ENCODE measurements around the gene STAG3.

Gene STAG3

DNA sequence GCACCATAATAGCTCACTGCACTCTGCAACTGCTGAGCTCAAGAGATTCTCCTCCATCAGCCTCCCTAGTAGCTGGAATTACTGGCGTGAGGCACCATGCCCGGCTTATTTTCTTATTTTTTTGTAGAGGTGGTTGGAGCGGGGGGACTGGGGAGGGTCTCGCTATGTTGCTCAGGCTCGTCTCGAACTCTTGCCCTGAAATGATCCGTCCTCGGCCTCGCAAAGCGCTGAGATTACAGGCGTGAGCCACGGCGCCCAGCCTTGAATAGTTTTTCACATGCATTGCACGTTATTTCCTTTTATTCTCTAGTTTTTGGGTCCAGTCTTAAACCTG, 29.5 kb upstream of the STAG3 start:
- Histone ChIP-seq H3K4me3 (ENCODE audit: low read length in 2 of 2) (peak overlapping the region in 1 of 2 donors; percentile 33), H2AFZ (ENCODE audit: low read length) (peak overlapping the region; percentile 87), H3K9ac (ENCODE audit: low read depth, low read length, poor library complexity) (peak overlapping the region; percentile 39), H2AK5ac (ENCODE audit: low read depth, low read length) (no peak overlapping the region), H2BK120ac (ENCODE audit: low read depth, low read length) (no peak overlapping the region), H2BK12ac (ENCODE audit: low read length) (no peak overlapping the region), H3K27ac (replicated peaks; ENCODE audit: low read length) (peak overlapping the region; percentile 47), H3K36me3 (replicated peaks in 1 of 2; ENCODE audit: control insufficient read depth in 2 of 2, insufficient read depth in 2 of 2, low read length in 2 of 2) (peaks cover 0 to 22% of the 10 kb centered on the region in 2 donors), H3K14ac (ENCODE audit: low read length) (no peak overlapping the region), H4K8ac (ENCODE audit: low read depth, low read length) (no peak overlapping the region), H3K9me3 (replicated peaks in 1 of 2; ENCODE audit: control insufficient read depth in 2 of 2, insufficient read depth in 1 of 2, low read depth in 1 of 2, low read length in 2 of 2) (no peaks in the 10 kb centered on the region), H3K4me2 (ENCODE audit: insufficient read depth, low read length, poor library complexity, severe bottlenecking) (peak overlapping the region; percentile 47), H2BK15ac (ENCODE audit: low read length) (no peak overlapping the region), H3K4me1 (ENCODE audit: control insufficient read depth in 2 of 2, insufficient read depth in 1 of 2, low read depth in 1 of 2, low read length in 2 of 2) (peaks cover 0 to 9% of the 10 kb centered on the region in 2 donors), H3K79me1 (ENCODE audit: low read depth, low read length) (peaks cover 4% of the 10 kb centered on the region), H3K4ac (ENCODE audit: low read length) (no peak overlapping the region), H3K18ac (ENCODE audit: low read length) (peak overlapping the region; percentile 72), H2BK5ac (ENCODE audit: low read length) (peak overlapping the region; percentile 16), H3K27me3 (ENCODE audit: control insufficient read depth in 3 of 3, insufficient read depth in 3 of 3, low read depth in 1 of 3, low read length in 3 of 3) (no peaks in the 10 kb centered on the region), H4K91ac (ENCODE audit: low read depth, low read length, poor library complexity) (no peak overlapping the region), H3K23ac (ENCODE audit: low read depth, low read length, poor library complexity) (no peak overlapping the region)
- DNase-seq (ENCODE audit: low spot score) = no peak
- no CpG with 5 or more reads among the region's 14 CpGs for WGBS, 2 donors (ENCODE audit: extremely low coverage in 2 of 2, insufficient read length in 2 of 2, insufficient replicate concordance in 1 of 2)

DNA sequence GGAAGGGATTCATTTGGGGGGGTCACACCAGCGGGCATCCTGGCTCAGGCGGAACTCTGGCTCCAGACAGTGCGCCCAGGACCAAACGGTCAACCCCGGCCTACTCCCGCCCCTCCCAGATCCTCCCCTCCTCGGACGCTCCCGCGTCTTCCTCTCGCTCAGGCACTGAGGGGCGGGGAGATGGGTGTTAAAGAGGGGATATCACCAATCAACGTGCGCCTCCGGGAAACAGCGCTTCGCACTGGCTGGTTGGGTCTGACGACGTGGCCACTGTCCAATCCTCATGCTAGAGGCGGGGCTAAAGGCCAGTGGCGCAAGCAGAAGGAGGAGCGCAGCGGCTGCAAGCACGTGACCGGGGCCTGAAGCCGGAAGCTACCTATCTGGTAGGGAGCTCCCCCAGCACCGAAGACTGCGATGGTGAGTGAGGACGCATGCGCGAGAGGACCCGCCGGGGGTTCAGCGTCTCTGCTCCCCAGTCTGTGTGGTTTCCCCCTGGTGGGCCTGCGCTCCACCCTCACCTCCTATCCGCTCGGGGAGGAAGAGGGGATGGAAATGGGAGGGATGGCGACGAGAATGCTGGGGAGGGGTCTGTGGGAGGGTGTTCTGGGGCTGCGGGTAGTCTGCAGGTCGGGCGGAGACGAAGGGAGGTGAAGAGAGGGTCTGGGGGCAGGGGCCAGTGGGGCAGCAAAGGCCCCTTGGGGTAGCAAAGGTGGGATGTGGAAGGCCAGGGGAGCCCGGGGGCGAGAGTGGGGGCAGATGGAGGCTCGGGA, 29.0 kb upstream of the STAG3 start, which contains the start of gene LAMTOR4:
Gene LAMTOR4 (plus strand): TSS at position 360 of the 770 bp plus-strand sequence. CDS start 55 bp downstream, at position 415.
- peak within 1 kb of the TSS; percentile 82 to 96 for H3K4me3 ChIP-seq (ENCODE audit: low read length in 2 of 2)
- H4K8ac ChIP-seq (ENCODE audit: low read depth, low read length) = peak within 1 kb of the TSS; percentile 70
- peak within 1 kb of the TSS; percentile 87 for H3K9ac ChIP-seq (ENCODE audit: low read depth, low read length, poor library complexity)
- peak within 1 kb of the TSS; percentile 90 for H2AFZ ChIP-seq (ENCODE audit: low read length)
- peak within 1 kb of the TSS; percentile 47 for H3K27ac ChIP-seq (replicated peaks; ENCODE audit: low read length)
- H2AK5ac ChIP-seq (ENCODE audit: low read depth, low read length) = peak within 1 kb of the TSS; percentile 35
- peaks cover 3 to 28% of the 10 kb centered on the region in 2 donors for H3K36me3 ChIP-seq (replicated peaks in 1 of 2; ENCODE audit: control insufficient read depth in 2 of 2, insufficient read depth in 2 of 2, low read length in 2 of 2)
- no peak within 1 kb of the TSS for H2BK12ac ChIP-seq (ENCODE audit: low read length)
- H3K9me3 ChIP-seq (replicated peaks in 1 of 2; ENCODE audit: control insufficient read depth in 2 of 2, insufficient read depth in 1 of 2, low read depth in 1 of 2, low read length in 2 of 2) = no peaks in the 10 kb centered on the region
- WGBS, 2 donors (ENCODE audit: extremely low coverage in 2 of 2, insufficient read length in 2 of 2, insufficient replicate concordance in 1 of 2) = no CpG with 5 or more reads among the region's 46 CpGs
- DNase-seq (ENCODE audit: low spot score) = peak; percentile 96
- peaks cover 4% of the 10 kb centered on the region for H3K79me1 ChIP-seq (ENCODE audit: low read depth, low read length)
- no peak within 1 kb of the TSS for H2BK15ac ChIP-seq (ENCODE audit: low read length)
- H3K23ac ChIP-seq (ENCODE audit: low read depth, low read length, poor library complexity) = peak within 1 kb of the TSS; percentile 50
- peak within 1 kb of the TSS; percentile 88 for H2BK5ac ChIP-seq (ENCODE audit: low read length)
- peak within 1 kb of the TSS; percentile 39 for H3K14ac ChIP-seq (ENCODE audit: low read length)
- H3K27me3 ChIP-seq (ENCODE audit: control insufficient read depth in 3 of 3, insufficient read depth in 3 of 3, low read depth in 1 of 3, low read length in 3 of 3) = no peaks in the 10 kb centered on the region
- no peak within 1 kb of the TSS for H2BK120ac ChIP-seq (ENCODE audit: low read depth, low read length)
- no peak within 1 kb of the TSS for H3K4ac ChIP-seq (ENCODE audit: low read length)
- H3K4me2 ChIP-seq (ENCODE audit: insufficient read depth, low read length, poor library complexity, severe bottlenecking) = peak within 1 kb of the TSS; percentile 89
- H4K91ac ChIP-seq (ENCODE audit: low read depth, low read length, poor library complexity) = no peak within 1 kb of the TSS
- peaks cover 0 to 9% of the 10 kb centered on the region in 2 donors for H3K4me1 ChIP-seq (ENCODE audit: control insufficient read depth in 2 of 2, insufficient read depth in 1 of 2, low read depth in 1 of 2, low read length in 2 of 2)
- peak within 1 kb of the TSS; percentile 91 for H3K18ac ChIP-seq (ENCODE audit: low read length)

DNA sequence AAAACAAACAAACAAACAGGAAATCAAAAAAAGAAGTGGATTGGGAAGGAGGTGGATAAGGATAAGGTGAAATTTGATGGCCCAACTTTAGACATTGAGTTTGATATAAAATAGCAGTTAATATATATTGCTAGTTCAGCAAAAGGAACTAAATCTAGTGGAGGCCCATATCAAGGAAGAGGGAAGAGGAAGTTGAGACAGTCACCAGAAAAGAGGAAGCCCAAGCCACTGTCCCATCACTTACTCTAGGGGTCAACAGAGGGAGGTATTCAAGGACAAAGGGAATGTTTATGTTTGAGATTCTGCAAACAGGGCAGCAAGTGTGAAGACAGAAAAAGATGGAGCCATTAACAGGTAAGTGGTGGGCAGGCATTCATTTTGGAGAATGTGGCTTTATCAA, 25.3 kb upstream of the STAG3 start:
- no peaks in the 10 kb centered on the region for H3K9me3 ChIP-seq (replicated peaks in 1 of 2; ENCODE audit: control insufficient read depth in 2 of 2, insufficient read depth in 1 of 2, low read depth in 1 of 2, low read length in 2 of 2)
- peaks cover 9% of the 10 kb centered on the region for H3K79me1 ChIP-seq (ENCODE audit: low read depth, low read length)
- H3K36me3 ChIP-seq (replicated peaks in 1 of 2; ENCODE audit: control insufficient read depth in 2 of 2, insufficient read depth in 2 of 2, low read length in 2 of 2) = peaks cover 24 to 64% of the 10 kb centered on the region in 2 donors
- H2BK12ac ChIP-seq (ENCODE audit: low read length) = no peak overlapping the region
- no peak overlapping the region for H2AFZ ChIP-seq (ENCODE audit: low read length)
- H3K4ac ChIP-seq (ENCODE audit: low read length) = no peak overlapping the region
- H3K4me3 ChIP-seq (ENCODE audit: low read length in 2 of 2) = no peak overlapping the region
- H3K14ac ChIP-seq (ENCODE audit: low read length) = no peak overlapping the region
- no peaks in the 10 kb centered on the region for H3K27me3 ChIP-seq (ENCODE audit: control insufficient read depth in 3 of 3, insufficient read depth in 3 of 3, low read depth in 1 of 3, low read length in 3 of 3)
- H2AK5ac ChIP-seq (ENCODE audit: low read depth, low read length) = no peak overlapping the region
- H4K8ac ChIP-seq (ENCODE audit: low read depth, low read length) = no peak overlapping the region
- H2BK5ac ChIP-seq (ENCODE audit: low read length) = no peak overlapping the region
- peaks cover under 1 to 16% of the 10 kb centered on the region in 2 donors for H3K4me1 ChIP-seq (ENCODE audit: control insufficient read depth in 2 of 2, insufficient read depth in 1 of 2, low read depth in 1 of 2, low read length in 2 of 2)
- H4K91ac ChIP-seq (ENCODE audit: low read depth, low read length, poor library complexity) = no peak overlapping the region
- H3K4me2 ChIP-seq (ENCODE audit: insufficient read depth, low read length, poor library complexity, severe bottlenecking) = no peak overlapping the region
- no peak overlapping the region for H2BK120ac ChIP-seq (ENCODE audit: low read depth, low read length)
- no peak overlapping the region for H3K18ac ChIP-seq (ENCODE audit: low read length)
- no peak overlapping the region for H3K23ac ChIP-seq (ENCODE audit: low read depth, low read length, poor library complexity)
- no peak overlapping the region for H3K9ac ChIP-seq (ENCODE audit: low read depth, low read length, poor library complexity)
- H2BK15ac ChIP-seq (ENCODE audit: low read length) = no peak overlapping the region
- H3K27ac ChIP-seq (replicated peaks; ENCODE audit: low read length) = no peak overlapping the region
- DNase-seq (ENCODE audit: low spot score) = no peak

DNA sequence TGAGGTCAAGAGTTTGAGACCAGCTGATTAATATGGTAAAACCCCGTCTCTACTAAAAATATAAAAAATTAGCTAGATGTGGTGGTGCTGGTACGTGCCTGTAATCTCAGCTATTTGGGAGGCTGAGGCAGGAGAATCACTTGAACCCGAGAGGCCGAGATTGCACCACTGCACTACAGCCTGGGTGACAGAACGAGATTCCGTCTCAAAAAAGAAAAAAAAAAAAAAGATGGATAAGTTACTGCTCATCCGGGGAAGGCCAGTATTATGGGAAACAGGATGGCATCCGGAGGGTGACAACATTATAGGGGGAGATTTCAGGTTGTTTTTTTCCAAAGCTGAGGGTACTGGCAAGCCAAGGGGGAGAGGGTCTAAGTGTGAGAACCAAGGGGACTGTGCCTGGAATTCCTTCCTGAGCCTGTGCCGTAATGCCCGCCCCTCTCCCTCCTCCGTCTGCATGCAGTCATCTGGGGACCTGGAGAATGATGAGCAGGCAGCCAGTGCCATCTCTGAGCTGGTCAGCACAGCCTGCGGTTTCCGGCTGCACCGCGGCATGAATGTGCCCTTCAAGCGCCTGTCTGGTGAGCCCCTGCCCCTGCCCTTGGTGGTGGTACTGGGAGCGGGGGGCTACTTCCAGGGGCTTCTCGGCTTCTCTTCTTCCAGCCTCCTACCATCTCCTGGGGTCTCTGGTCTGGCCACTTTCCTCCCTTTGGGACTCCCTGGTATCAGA, 24.6 kb upstream of the STAG3 start:
- Histone ChIP-seq H3K18ac (ENCODE audit: low read length) (no peak overlapping the region), H3K4me1 (ENCODE audit: control insufficient read depth in 2 of 2, insufficient read depth in 1 of 2, low read depth in 1 of 2, low read length in 2 of 2) (peaks cover 5 to 18% of the 10 kb centered on the region in 2 donors)

More for the DNA sequence above, 24.6 kb upstream of the STAG3 start:
- H3K14ac ChIP-seq (ENCODE audit: low read length) = no peak overlapping the region
- H4K91ac ChIP-seq (ENCODE audit: low read depth, low read length, poor library complexity) = no peak overlapping the region
- no peak overlapping the region for H3K4me3 ChIP-seq (ENCODE audit: low read length in 2 of 2)
- no peak overlapping the region for H2BK15ac ChIP-seq (ENCODE audit: low read length)
- H3K27me3 ChIP-seq (ENCODE audit: control insufficient read depth in 3 of 3, insufficient read depth in 3 of 3, low read depth in 1 of 3, low read length in 3 of 3) = no peaks in the 10 kb centered on the region
- WGBS, 2 donors (ENCODE audit: extremely low coverage in 2 of 2, insufficient read length in 2 of 2, insufficient replicate concordance in 1 of 2) = no CpG with 5 or more reads among the region's 18 CpGs
- H3K9me3 ChIP-seq (replicated peaks in 1 of 2; ENCODE audit: control insufficient read depth in 2 of 2, insufficient read depth in 1 of 2, low read depth in 1 of 2, low read length in 2 of 2) = no peaks in the 10 kb centered on the region
- H2AK5ac ChIP-seq (ENCODE audit: low read depth, low read length) = no peak overlapping the region
- H3K79me1 ChIP-seq (ENCODE audit: low read depth, low read length) = peaks cover 9% of the 10 kb centered on the region
- H3K23ac ChIP-seq (ENCODE audit: low read depth, low read length, poor library complexity) = no peak overlapping the region
- H3K9ac ChIP-seq (ENCODE audit: low read depth, low read length, poor library complexity) = peak overlapping the region; percentile 25
- H3K4me2 ChIP-seq (ENCODE audit: insufficient read depth, low read length, poor library complexity, severe bottlenecking) = no peak overlapping the region
- peaks cover 24 to 66% of the 10 kb centered on the region in 2 donors for H3K36me3 ChIP-seq (replicated peaks in 1 of 2; ENCODE audit: control insufficient read depth in 2 of 2, insufficient read depth in 2 of 2, low read length in 2 of 2)
- no peak overlapping the region for H3K4ac ChIP-seq (ENCODE audit: low read length)
- no peak overlapping the region for H3K27ac ChIP-seq (replicated peaks; ENCODE audit: low read length)
- no peak for DNase-seq (ENCODE audit: low spot score)
- H2BK5ac ChIP-seq (ENCODE audit: low read length) = no peak overlapping the region
- H2BK12ac ChIP-seq (ENCODE audit: low read length) = no peak overlapping the region
- H4K8ac ChIP-seq (ENCODE audit: low read depth, low read length) = no peak overlapping the region
- H2AFZ ChIP-seq (ENCODE audit: low read length) = no peak overlapping the region
- H2BK120ac ChIP-seq (ENCODE audit: low read depth, low read length) = no peak overlapping the region
